Gastroesophageal sphincter (tissue), 3 donors: ENCODE measurements around the gene RYR2.

Experiments used
- CTCF ChIP-seq, 4 experiments: fragments of 200-600 bp in 2 of 4; fragments of 450-650 bp in 2 of 4; sonication (generic) in 1 of 4; IDR thresholded peaks; one replicate each; pipeline ENCODE4 v1.5.1; 2017 to 2019; ENCODE audit warnings: antibody characterized with exemption in 4 of 4, mild to moderate bottlenecking in 2 of 4, moderate library complexity in 2 of 4
- POLR2AphosphoS5 ChIP-seq: sonication (generic); formaldehyde crosslinking; IDR thresholded peaks from one replicate; pipeline ENCODE4 v1.6.1; 2017; ENCODE audit warnings: antibody characterized with exemption

- TF ChIP-seq CTCF (IDR thresholded peaks at IDR 0.05) (no peak), POLR2AphosphoS5 (no peak)
These were observed 415.6 kb downstream of the RYR2 start for GRCh38 chr1:237457573-237457972.
